ENCODE results near the gene LHFPL6. TPM values are rescaled to one million over a fixed set of nuclear protein-coding genes. Genes with fewer than 3 reads are reported as not detected.

The LHFPL6 gene
- total and polyA plus RNA-seq, 12 donors = 41.5 to 65.8 (median 55.4) TPM

DNA sequence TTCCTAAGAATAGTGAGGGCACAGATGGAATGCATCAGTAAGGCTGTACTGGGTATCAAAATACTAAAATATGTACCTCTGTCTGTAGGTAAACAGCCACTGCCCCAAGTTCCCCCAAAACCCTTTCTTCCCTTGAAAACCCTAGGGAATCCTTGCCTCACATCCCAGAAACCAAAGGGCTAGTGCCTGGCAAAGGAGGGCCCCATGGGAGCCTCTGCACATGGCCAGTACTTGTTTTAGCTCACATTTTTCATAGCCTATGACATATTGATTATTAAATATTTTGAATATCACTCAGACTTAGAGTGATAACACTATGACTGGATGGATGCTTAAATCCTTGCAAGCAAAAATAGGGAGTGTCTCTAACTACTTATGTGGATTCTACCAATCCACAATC lies 237.1 kb downstream of the LHFPL6 start:
- no peak for DNase-seq
- Histone ChIP-seq H3K27ac (peak overlapping the region in 1 of 10 donors; percentile 61), H3K9me3 (no peaks in the 10 kb centered on the region), H3K4me1 (peaks cover 10 to 77% (median 50%) of the 10 kb centered on the region in 9 donors), H3K4me3 (no peak overlapping the region), H3K27me3 (no peaks in the 10 kb centered on the region), H3K36me3 (no peaks in the 10 kb centered on the region)
- TF ChIP-seq, protein P1, sequence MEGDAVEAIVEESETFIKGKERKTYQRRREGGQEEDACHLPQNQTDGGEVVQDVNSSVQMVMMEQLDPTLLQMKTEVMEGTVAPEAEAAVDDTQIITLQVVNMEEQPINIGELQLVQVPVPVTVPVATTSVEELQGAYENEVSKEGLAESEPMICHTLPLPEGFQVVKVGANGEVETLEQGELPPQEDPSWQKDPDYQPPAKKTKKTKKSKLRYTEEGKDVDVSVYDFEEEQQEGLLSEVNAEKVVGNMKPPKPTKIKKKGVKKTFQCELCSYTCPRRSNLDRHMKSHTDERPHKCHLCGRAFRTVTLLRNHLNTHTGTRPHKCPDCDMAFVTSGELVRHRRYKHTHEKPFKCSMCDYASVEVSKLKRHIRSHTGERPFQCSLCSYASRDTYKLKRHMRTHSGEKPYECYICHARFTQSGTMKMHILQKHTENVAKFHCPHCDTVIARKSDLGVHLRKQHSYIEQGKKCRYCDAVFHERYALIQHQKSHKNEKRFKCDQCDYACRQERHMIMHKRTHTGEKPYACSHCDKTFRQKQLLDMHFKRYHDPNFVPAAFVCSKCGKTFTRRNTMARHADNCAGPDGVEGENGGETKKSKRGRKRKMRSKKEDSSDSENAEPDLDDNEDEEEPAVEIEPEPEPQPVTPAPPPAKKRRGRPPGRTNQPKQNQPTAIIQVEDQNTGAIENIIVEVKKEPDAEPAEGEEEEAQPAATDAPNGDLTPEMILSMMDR (IDR thresholded peaks at IDR 0.05) = no peak
- ATAC-seq = no peak
- intact Hi-C loops (cut with DNase I) = no loop called here

DNA sequence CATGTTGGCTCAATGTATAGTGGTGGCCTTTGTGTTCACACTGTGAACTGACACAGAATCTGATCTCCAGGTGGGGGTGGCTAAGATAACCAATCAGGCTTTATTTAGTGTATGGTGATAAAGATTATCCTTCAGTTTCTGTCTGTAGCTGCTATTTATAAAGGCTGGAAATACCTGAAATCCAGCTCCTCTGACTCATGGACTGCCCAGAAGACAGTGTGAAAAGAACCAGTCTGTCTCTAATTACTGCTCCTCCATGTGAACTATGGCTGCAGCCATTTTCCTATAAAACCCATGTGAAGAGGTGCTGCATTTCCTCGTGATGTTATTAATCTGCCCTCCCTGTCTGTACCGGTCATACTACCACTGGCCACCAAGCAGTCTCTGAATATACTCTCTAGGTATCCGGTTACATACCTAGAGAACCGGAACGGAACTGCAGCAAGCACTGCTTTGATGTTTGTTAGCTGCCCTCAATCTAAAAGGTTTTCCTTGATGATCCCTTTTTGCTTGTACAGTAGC lies 238.0 kb downstream of the LHFPL6 start:
- Histone ChIP-seq H3K9me3 (no peaks in the 10 kb centered on the region), H3K36me3 (no peaks in the 10 kb centered on the region), H3K4me3 (no peak overlapping the region), H3K4me1 (peaks cover 6 to 68% (median 41%) of the 10 kb centered on the region in 9 donors), H3K27ac (peak overlapping the region in 3 of 10 donors; percentile 9 to 61 (median 10)), H3K27me3 (no peaks in the 10 kb centered on the region)
- peak in 7 of 8 donors; percentile 15 to 64 (median 35) for ATAC-seq
- TF ChIP-seq, protein P1 (IDR thresholded peaks at IDR 0.05) = peak in 1 of 9 donors; percentile 6
- intact Hi-C loops (cut with DNase I) = no loop called here
- no peak for DNase-seq
- 41 to 56% methylated on average over 5 of the region's 5 CpGs for WGBS, 2 donors

DNA sequence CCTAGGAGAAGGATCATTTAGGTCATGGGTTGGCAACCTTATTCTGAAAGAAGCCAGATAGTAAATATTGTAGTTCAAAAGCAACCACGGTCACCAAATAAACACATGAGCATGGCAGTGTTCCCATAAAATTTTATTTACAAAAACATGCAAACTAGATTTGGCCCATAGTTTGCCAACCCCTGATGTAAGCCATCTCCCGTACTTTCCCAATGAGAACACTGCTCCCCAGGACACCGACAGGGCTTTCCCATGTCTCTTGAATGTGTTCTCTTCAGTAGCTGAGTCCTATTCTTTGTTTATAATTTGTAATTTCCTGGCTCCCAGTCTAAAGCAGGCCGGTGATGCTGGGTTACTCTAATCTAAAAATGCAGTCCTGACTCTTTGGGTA lies 239.6 kb downstream of the LHFPL6 start:
- TF ChIP-seq, protein P1 (IDR thresholded peaks at IDR 0.05) = no peak
- Histone ChIP-seq H3K9me3 (peaks cover 0 to 9% (median 0%) of the 10 kb centered on the region in 11 donors), H3K4me1 (peaks cover 4 to 59% (median 35%) of the 10 kb centered on the region in 9 donors), H3K27me3 (no peaks in the 10 kb centered on the region), H3K4me3 (no peak overlapping the region), H3K36me3 (no peaks in the 10 kb centered on the region), H3K27ac (peak overlapping the region in 2 of 10 donors; percentile 19 to 36)
- no peak for DNase-seq
- no peak for ATAC-seq
- intact Hi-C loops (cut with DNase I) = no loop called here
- WGBS, 2 donors = 68 to 69% methylated on average over 4 of the region's 4 CpGs

DNA sequence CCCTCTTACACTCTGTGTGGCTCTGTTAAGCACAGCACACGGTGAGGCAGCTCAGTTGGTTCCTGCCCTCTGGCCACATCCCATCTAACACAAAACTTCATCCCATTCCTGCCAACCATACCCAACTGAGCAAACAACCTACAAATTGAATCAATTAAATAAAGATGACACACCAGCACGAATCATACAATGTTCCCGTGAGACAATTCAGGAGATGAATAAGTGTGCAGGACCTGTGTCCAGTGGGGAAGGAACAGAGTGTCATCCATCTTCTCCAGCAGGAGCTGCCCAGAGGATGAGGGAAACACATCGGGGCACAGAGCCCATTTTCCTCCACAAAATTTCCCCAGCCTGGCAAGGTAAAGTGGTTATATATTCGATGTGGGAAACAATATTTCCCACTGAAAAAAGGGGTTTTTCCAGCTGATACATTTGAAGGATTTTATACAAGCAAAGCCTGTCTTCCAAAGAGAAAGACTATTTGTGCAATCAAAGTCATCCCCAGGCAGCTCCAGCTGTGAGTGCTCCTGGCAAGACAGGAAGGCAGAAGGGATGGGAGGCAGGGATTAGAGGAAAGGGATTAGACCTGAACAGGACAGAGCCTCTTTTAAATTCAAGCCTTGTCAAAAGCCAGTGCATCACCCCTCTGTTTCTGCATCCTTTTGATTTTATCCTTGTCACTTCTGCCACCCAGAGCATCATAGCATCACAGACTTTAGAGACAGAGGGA lies 240.2 kb downstream of the LHFPL6 start:
- Histone ChIP-seq H3K27ac (peak overlapping the region in 3 of 10 donors; percentile 19 to 36 (median 26)), H3K4me1 (peaks cover 4 to 55% (median 33%) of the 10 kb centered on the region in 9 donors), H3K9me3 (peaks cover 0 to 15% (median 0%) of the 10 kb centered on the region in 11 donors), H3K4me3 (no peak overlapping the region), H3K27me3 (no peaks in the 10 kb centered on the region), H3K36me3 (no peaks in the 10 kb centered on the region)
- TF ChIP-seq, protein P1 (IDR thresholded peaks at IDR 0.05) = no peak
- ATAC-seq (peak in 2 of 8 donors; percentile 23 to 39), DNase-seq (no peak)
- intact Hi-C loops (cut with DNase I) = no loop called here
- 78 to 80% methylated on average over 5 of the region's 5 CpGs for WGBS, 2 donors

All from heart right ventricle (tissue), 16 donors.